ENCODE data around the gene FLNB. TPM values are rescaled to one million over a fixed set of nuclear protein-coding genes. Genes with fewer than 3 reads are reported as not detected.

FLNB gene
- total RNA-seq, 1 experiment from 2014 or later = 83.4 TPM

DNA sequence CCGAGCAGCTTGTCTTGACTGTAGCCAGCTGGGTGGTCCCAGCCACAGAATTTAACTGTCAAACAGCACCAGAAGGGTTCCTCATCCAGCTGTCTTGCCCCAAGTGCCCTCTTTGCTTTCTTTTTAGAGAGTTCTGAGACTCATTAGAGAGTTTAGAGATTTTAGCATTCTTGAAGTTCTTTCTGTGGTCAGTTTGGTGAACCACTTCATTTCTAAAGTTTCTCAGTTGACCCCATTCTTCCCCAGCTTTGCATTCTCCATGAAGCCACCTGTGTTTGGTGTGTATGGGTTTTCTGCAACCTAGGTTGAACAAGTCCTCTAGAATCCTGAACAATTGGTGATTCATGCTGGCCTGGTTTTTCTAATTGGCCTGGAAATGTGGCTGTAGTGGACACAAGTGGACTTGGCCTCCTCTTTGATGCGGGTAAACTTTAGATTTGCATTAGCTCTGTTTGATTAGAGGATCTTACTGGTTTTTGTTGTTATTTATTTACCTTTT lies 33.7 kb downstream of the FLNB start:
- H3K4me2 ChIP-seq (ENCODE audit: insufficient read depth, insufficient read length, low read length) = no peak overlapping the region
- no peaks in the 10 kb centered on the region for H3K27me3 ChIP-seq (ENCODE audit: insufficient read depth, low read length)
- no peak overlapping the region for H2AFZ ChIP-seq (ENCODE audit: low read length)
- H3K18ac ChIP-seq (ENCODE audit: insufficient read length, low read depth, low read length) = peak overlapping the region; percentile 62
- Mint-ChIP-seq H3K36me3 (ENCODE audit: insufficient read depth in 1 of 3, low read depth in 3 of 3) (peaks cover 0 to 5% (median 0%) of the 10 kb centered on the region in 3 experiments; a peak in 3 of 7 replicates), H3K4me3 (peak overlapping the region in 1 of 2 experiments; percentile 55; a peak in 2 of 5 replicates), H3K27ac (peak overlapping the region; percentile 94 to 98 (median 95)), H3K9me3 (no peaks in the 10 kb centered on the region), H3K4me1 (peaks cover 65 to 76% of the 10 kb centered on the region in 2 experiments), H3K27me3 (ENCODE audit: low read depth) (no peaks in the 10 kb centered on the region)
- H2BK15ac ChIP-seq (ENCODE audit: low read depth, low read length) = no peak overlapping the region
- no peak overlapping the region for H4K5ac ChIP-seq (ENCODE audit: insufficient read length, low read depth, low read length)
- no peak overlapping the region for H3K9ac ChIP-seq (ENCODE audit: extremely low read depth, insufficient read length, low read length)
- peaks cover 18% of the 10 kb centered on the region for H3K79me2 ChIP-seq (ENCODE audit: insufficient read depth, low read length)
- H3K4me1 ChIP-seq (ENCODE audit: insufficient read depth, low read length) = peaks cover 31% of the 10 kb centered on the region
- H3K56ac ChIP-seq (ENCODE audit: insufficient read length, low read depth, low read length) = no peak overlapping the region
- H4K20me1 ChIP-seq (ENCODE audit: control insufficient read depth, insufficient read depth, insufficient read length) = no peaks in the 10 kb centered on the region
- H4K91ac ChIP-seq (ENCODE audit: insufficient read length, low read depth, low read length) = no peak overlapping the region
- no peak overlapping the region for H2AK5ac ChIP-seq (ENCODE audit: insufficient read length, low read length)
- H3K4ac ChIP-seq (ENCODE audit: low read depth, low read length) = no peak overlapping the region
- no peak for DNase-seq
- H2BK12ac ChIP-seq (ENCODE audit: insufficient read length, low read depth, low read length) = no peak overlapping the region
- no peaks in the 10 kb centered on the region for H3K79me1 ChIP-seq (ENCODE audit: insufficient read depth, low read depth, low read length, poor library complexity, severe bottlenecking)
- no peak overlapping the region for H2BK20ac ChIP-seq (ENCODE audit: low read depth, low read length, poor library complexity, severe bottlenecking)
- H3K14ac ChIP-seq (ENCODE audit: insufficient read depth, low read length) = no peak overlapping the region
- H4K8ac ChIP-seq (replicated peaks; ENCODE audit: insufficient read length, low read depth, low read length) = no peak overlapping the region
- no peak overlapping the region for H3T11ph ChIP-seq (ENCODE audit: low read length)
- peak overlapping the region; percentile 88 for H3K27ac ChIP-seq (ENCODE audit: insufficient read length, low read depth, low read length)
- no CpG with 5 or more reads among the region's 2 CpGs for WGBS (ENCODE audit: extremely low coverage, insufficient read length, low lambda C conversion rate)
- H2BK5ac ChIP-seq (ENCODE audit: insufficient read length, low read length) = no peak overlapping the region
- TF ChIP-seq, protein P1, sequence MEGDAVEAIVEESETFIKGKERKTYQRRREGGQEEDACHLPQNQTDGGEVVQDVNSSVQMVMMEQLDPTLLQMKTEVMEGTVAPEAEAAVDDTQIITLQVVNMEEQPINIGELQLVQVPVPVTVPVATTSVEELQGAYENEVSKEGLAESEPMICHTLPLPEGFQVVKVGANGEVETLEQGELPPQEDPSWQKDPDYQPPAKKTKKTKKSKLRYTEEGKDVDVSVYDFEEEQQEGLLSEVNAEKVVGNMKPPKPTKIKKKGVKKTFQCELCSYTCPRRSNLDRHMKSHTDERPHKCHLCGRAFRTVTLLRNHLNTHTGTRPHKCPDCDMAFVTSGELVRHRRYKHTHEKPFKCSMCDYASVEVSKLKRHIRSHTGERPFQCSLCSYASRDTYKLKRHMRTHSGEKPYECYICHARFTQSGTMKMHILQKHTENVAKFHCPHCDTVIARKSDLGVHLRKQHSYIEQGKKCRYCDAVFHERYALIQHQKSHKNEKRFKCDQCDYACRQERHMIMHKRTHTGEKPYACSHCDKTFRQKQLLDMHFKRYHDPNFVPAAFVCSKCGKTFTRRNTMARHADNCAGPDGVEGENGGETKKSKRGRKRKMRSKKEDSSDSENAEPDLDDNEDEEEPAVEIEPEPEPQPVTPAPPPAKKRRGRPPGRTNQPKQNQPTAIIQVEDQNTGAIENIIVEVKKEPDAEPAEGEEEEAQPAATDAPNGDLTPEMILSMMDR (conservative IDR thresholded peaks at IDR 0.05) = no peak
- no peaks in the 10 kb centered on the region for H3K9me3 ChIP-seq (ENCODE audit: control insufficient read depth, low read depth, low read length)
- no peaks in the 10 kb centered on the region for H3K23me2 ChIP-seq (ENCODE audit: insufficient read length, low read depth, low read length, poor library complexity, severe bottlenecking)
- no peak overlapping the region for H2BK120ac ChIP-seq (ENCODE audit: low read depth, low read length, poor library complexity, severe bottlenecking)
- H3K23ac ChIP-seq (ENCODE audit: insufficient read length, low read depth, low read length) = no peak overlapping the region

Data from H9 (cell line).